Measurements from ENCODE around the gene SPECC1L. TPM values are rescaled to one million over a fixed set of nuclear protein-coding genes. Genes with fewer than 3 reads are reported as not detected.

Gene SPECC1L
- total RNA-seq, 1 donor from 2014 or later = 41.9 TPM

GRCh38 chr22:24424001-24424900, 153.6 kb downstream of the SPECC1L start:
- DNase-seq (ENCODE audit: extremely low read depth, low read depth, low spot score) = no peak

- no peak for DNase-seq (ENCODE audit: extremely low read depth, low read depth, low spot score)
Observed at GRCh38 chr22:24424901-24425775, 154.5 kb downstream of the SPECC1L start.

- DNase-seq (ENCODE audit: extremely low read depth, low read depth, low spot score) = no peak
Observed at GRCh38 chr22:24426436-24426835, 155.8 kb downstream of the SPECC1L start.

GRCh38 chr22:24426851-24427499, 156.3 kb downstream of the SPECC1L start:
- no peak for DNase-seq (ENCODE audit: extremely low read depth, low read depth, low spot score)

- no peak for DNase-seq (ENCODE audit: extremely low read depth, low read depth, low spot score)
Observed at GRCh38 chr22:24427500-24428164, 157.0 kb downstream of the SPECC1L start, which contains the start of gene ADORA2A. TSS of gene ADORA2A (plus strand) at chr22:24427599. CDS start at chr22:24433405, 5,806 bp downstream.

GRCh38 chr22:24428751-24429410, 158.2 kb downstream of the SPECC1L start:
- no peak for DNase-seq (ENCODE audit: extremely low read depth, low read depth, low spot score)

GRCh38 chr22:24429411-24430365, 159.1 kb downstream of the SPECC1L start:
- DNase-seq (ENCODE audit: extremely low read depth, low read depth, low spot score) = no peak

GRCh38 chr22:24430431-24431308, 160.0 kb downstream of the SPECC1L start:
- no peak for DNase-seq (ENCODE audit: extremely low read depth, low read depth, low spot score)

GRCh38 chr22:24431309-24432034, 160.8 kb downstream of the SPECC1L start:
- DNase-seq (ENCODE audit: extremely low read depth, low read depth, low spot score) = no peak

GRCh38 chr22:24432059-24432853, 161.6 kb downstream of the SPECC1L start:
- DNase-seq (ENCODE audit: extremely low read depth, low read depth, low spot score) = no peak

- DNase-seq (ENCODE audit: extremely low read depth, low read depth, low spot score) = no peak
Observed at GRCh38 chr22:24433001-24433827, 162.6 kb downstream of the SPECC1L start.

GRCh38 chr22:24433828-24434470, 163.3 kb downstream of the SPECC1L start:
- no peak for DNase-seq (ENCODE audit: extremely low read depth, low read depth, low spot score)

GRCh38 chr22:24434471-24435322, 164.1 kb downstream of the SPECC1L start:
- DNase-seq (ENCODE audit: extremely low read depth, low read depth, low spot score) = no peak

GRCh38 chr22:24435323-24435645, 164.7 kb downstream of the SPECC1L start:
- DNase-seq (ENCODE audit: extremely low read depth, low read depth, low spot score) = no peak

All from glomerular endothelial cell (primary cell).